OCI-LY7 (cell line): ENCODE data around the gene FGF21. TPM values are rescaled to one million over a fixed set of nuclear protein-coding genes. Genes with fewer than 3 reads are reported as not detected.

Experiments used
- BruUV-seq: library from RNA; stranded (reverse); fragments of 400-500 nt; replicated peaks from 2 replicates; lab custom pipeline; 2021; lab: Mats Ljungman, UMichigan
- CTCF ChIA-PET: fragments of 300-600 bp; sonication (Branson Sonifier 250); formaldehyde crosslinking; loops from one replicate; lab custom pipeline; 2022; ENCODE audit warnings: antibody characterized with exemption; ENCODE audit not compliant: unreplicated experiment; lab: Charles Lee
- POLR2A ChIA-PET: fragments of 300-600 bp; sonication (Branson Sonifier 250); formaldehyde crosslinking; loops from one replicate; lab custom pipeline; 2022; ENCODE audit warnings: antibody characterized with exemption; lab: Charles Lee
- DNase-seq: peaks from one replicate; pipeline ENCODE4 v3.0.0-alpha.2; 2015; ENCODE audit warnings: low spot score
- H2AFZ ChIP-seq: fragments of 200-600 bp; sonication (generic), shearing (Covaris generic); 2 replicates; pipeline ENCODE4 v1.6.1; 2014; ENCODE audit warnings: mild to moderate bottlenecking, antibody characterized with exemption, low read length, moderate library complexity
- H3K27ac ChIP-seq: fragments of 200-600 bp; sonication (generic); 2 replicates; pipeline ENCODE4 v1.5.1; 2014; ENCODE audit warnings: mixed run types, low read depth, mild to moderate bottlenecking, moderate library complexity, low read length, inconsistent platforms; ENCODE audit not compliant: poor library complexity, severe bottlenecking
- H3K36me3 ChIP-seq: fragments of 200-600 bp; sonication (generic); 2 replicates; pipeline ENCODE4 v1.6.1; 2014; ENCODE audit warnings: mild to moderate bottlenecking, antibody characterized with exemption, low read length, moderate library complexity, mixed read lengths; ENCODE audit not compliant: insufficient read depth
- H3K4me1 ChIP-seq: fragments of 200-600 bp; sonication (generic); 2 replicates; pipeline ENCODE4 v1.5.1; 2014; ENCODE audit warnings: mild to moderate bottlenecking, low read length; ENCODE audit not compliant: insufficient read depth, poor library complexity, severe bottlenecking
- H3K4me2 ChIP-seq: fragments of 200-600 bp; sonication (generic); 2 replicates; pipeline ENCODE4 v1.6.1; 2014; ENCODE audit warnings: mild to moderate bottlenecking, low read length
- H3K4me3 ChIP-seq: fragments of 200-600 bp; sonication (generic); 2 replicates; pipeline ENCODE4 v1.5.1; 2014; ENCODE audit warnings: mild to moderate bottlenecking, low read depth, low read length; ENCODE audit not compliant: poor library complexity, severe bottlenecking
- H3K79me2 ChIP-seq: fragments of 200-600 bp; sonication (generic); 2 replicates; pipeline ENCODE4 v1.6.1; 2016; ENCODE audit warnings: low read depth, mild to moderate bottlenecking, low read length, moderate library complexity, mixed read lengths; ENCODE audit not compliant: insufficient read depth
- H3K9me2 ChIP-seq: fragments of 200-600 bp; sonication (generic); 2 replicates; pipeline ENCODE4 v1.6.1; 2016; ENCODE audit warnings: mild to moderate bottlenecking, low read length, mixed read lengths; ENCODE audit not compliant: insufficient read depth
- H3K9me3 ChIP-seq: fragments of 200-600 bp; sonication (generic); 2 replicates; pipeline ENCODE4 v1.6.1; 2014; ENCODE audit warnings: mild to moderate bottlenecking, mixed run types, low read length, mixed read lengths
- H4K20me1 ChIP-seq: fragments of 200-600 bp; sonication (generic); 2 replicates; pipeline ENCODE4 v1.6.1; 2014; ENCODE audit warnings: mild to moderate bottlenecking, antibody characterized with exemption, low read length, moderate library complexity, mixed read lengths; ENCODE audit not compliant: insufficient read depth
- CTCF ChIP-seq: fragments of 200-600 bp; sonication (generic); conservative IDR thresholded peaks from 2 replicates; pipeline ENCODE4 v1.5.1; 2014; ENCODE audit warnings: mild to moderate bottlenecking, antibody characterized with exemption, low read length, moderate library complexity, mixed read lengths
- EZH2phosphoT487 ChIP-seq: fragments of 200-600 bp; sonication (generic); IDR thresholded peaks from 2 replicates; pipeline ENCODE4 v1.6.1; 2018; ENCODE audit warnings: low read depth, borderline replicate concordance, mild to moderate bottlenecking, mixed run types, antibody characterized with exemption, low read length, moderate library complexity, mixed read lengths
- intact Hi-C: fragments of 100-400 bp; cut with micrococcal nuclease; formaldehyde crosslinking; loops from one replicate; pipeline ENCODE4 v1.10.0; 2022; ENCODE audit not compliant: unreplicated experiment
- total RNA-seq, 2 experiments: library from RNA; depleted of rRNA in 1 of 2; stranded (reverse); fragments of >200 nt in 1 of 2; shearing (Covaris generic) in 1 of 2; gene quantifications; 2 replicates each; pipeline ENCODE4 v1.2.3, GENCODE V29; 2014 to 2022

FGF21 gene
- total RNA-seq, 2 experiments from 2014 or later: not detected

GRCh38 chr19:48728911-48729664 is 26.2 kb upstream of the FGF21 start:
- no peak for DNase-seq
- no peaks in the 10 kb centered on the region for H3K9me2 ChIP-seq
- H3K27ac ChIP-seq: no peak overlapping the region
- no peaks in the 10 kb centered on the region for H3K36me3 ChIP-seq
- H3K79me2 ChIP-seq: no peaks in the 10 kb centered on the region
- peaks cover 22% of the 10 kb centered on the region for H3K4me1 ChIP-seq
- no peaks in the 10 kb centered on the region for H4K20me1 ChIP-seq
- no TSS peak for BruUV-seq
- no peak overlapping the region for H3K4me2 ChIP-seq
- intact Hi-C loops: no loop called here
- H3K9me3 ChIP-seq: no peaks in the 10 kb centered on the region; the same call in 1 of the 2 replicates
- no peak overlapping the region for H2AFZ ChIP-seq
- TF ChIP-seq CTCF: no peak
- no peak for TF ChIP-seq EZH2phosphoT487
- ChIA-PET CTCF (no interaction called here), POLR2A (no interaction called here)
- H3K4me3 ChIP-seq: no peak overlapping the region

GRCh38 chr19:48731452-48731851 is 23.9 kb upstream of the FGF21 start:
- Histone ChIP-seq H3K4me3 (no peak overlapping the region), H3K36me3 (no peaks in the 10 kb centered on the region), H3K79me2 (no peaks in the 10 kb centered on the region), H3K9me2 (no peaks in the 10 kb centered on the region), H3K4me2 (no peak overlapping the region), H3K4me1 (peaks cover 6% of the 10 kb centered on the region), H3K9me3 (no peaks in the 10 kb centered on the region), H3K27ac (no peak overlapping the region), H2AFZ (no peak overlapping the region), H4K20me1 (no peaks in the 10 kb centered on the region)
- BruUV-seq: no TSS peak
- no peak for TF ChIP-seq EZH2phosphoT487
- TF ChIP-seq CTCF: no peak
- POLR2A ChIA-PET: no interaction called here
- CTCF ChIA-PET: no interaction called here
- intact Hi-C loops: no loop called here
- no peak for DNase-seq

GRCh38 chr19:48734625-48735024 is 20.7 kb upstream of the FGF21 start:
- Histone ChIP-seq H3K9me3 (no peaks in the 10 kb centered on the region), H2AFZ (no peak overlapping the region), H3K9me2 (no peaks in the 10 kb centered on the region), H3K4me3 (no peak overlapping the region), H3K79me2 (no peaks in the 10 kb centered on the region), H3K4me1 (peaks cover 5% of the 10 kb centered on the region), H4K20me1 (no peaks in the 10 kb centered on the region), H3K4me2 (no peak overlapping the region), H3K27ac (no peak overlapping the region), H3K36me3 (no peaks in the 10 kb centered on the region)
- no peak for TF ChIP-seq EZH2phosphoT487
- no peak for TF ChIP-seq CTCF
- BruUV-seq: no TSS peak
- intact Hi-C loops: loop anchor here (5.0 kb wide), 1 partner anchor 87 kb away; the partner anchor contains the start of gene CA11
- POLR2A ChIA-PET: interaction anchor here (0.7 kb wide), 1 partner anchor 45 kb away, joined by 3 read pairs; no protein-coding TSS in a partner anchor
- DNase-seq: no peak
- CTCF ChIA-PET: no interaction called here
